Measurements from ENCODE around the gene MPL.

MPL gene

GRCh38 chr1:43337588-43337987 lies at the start of gene MPL:
Gene MPL, plus strand, starts transcription at chr1:43337818. Its CDS starts 31 bp downstream, at chr1:43337849.
- no peak for DNase-seq

- DNase-seq = no peak
Measured at GRCh38 chr1:43288058-43288784, 49.4 kb upstream of the MPL start.

GRCh38 chr1:43288785-43289706 lies 48.6 kb upstream of the MPL start:
- no peak for DNase-seq

- no peak for DNase-seq
Measured at GRCh38 chr1:43292216-43292615, 45.4 kb upstream of the MPL start.

GRCh38 chr1:43292679-43293078 lies 44.9 kb upstream of the MPL start:
- no peak for DNase-seq

GRCh38 chr1:43293176-43293575 lies 44.4 kb upstream of the MPL start:
- DNase-seq = no peak

- peak; percentile 17 for DNase-seq
Measured at GRCh38 chr1:43293896-43294760, 43.5 kb upstream of the MPL start.

- DNase-seq = no peak
Measured at GRCh38 chr1:43294761-43295160, 42.9 kb upstream of the MPL start.

GRCh38 chr1:43296207-43296606 lies 41.4 kb upstream of the MPL start:
- no peak for DNase-seq

- no peak for DNase-seq
Measured at GRCh38 chr1:43298055-43298454, 39.6 kb upstream of the MPL start.

- DNase-seq = no peak
Measured at GRCh38 chr1:43299101-43299500, 38.5 kb upstream of the MPL start.

- DNase-seq = no peak
Measured at GRCh38 chr1:43300378-43301094, 37.1 kb upstream of the MPL start, which contains the start of gene TIE1. Gene TIE1, plus strand, starts transcription at chr1:43300982. Its CDS starts 90 bp downstream, at chr1:43301072.

GRCh38 chr1:43302201-43302600 lies 35.4 kb upstream of the MPL start:
- DNase-seq = no peak

- no peak for DNase-seq
Measured at GRCh38 chr1:43302721-43303470, 34.7 kb upstream of the MPL start.

GRCh38 chr1:43303471-43304313 lies 33.9 kb upstream of the MPL start:
- no peak for DNase-seq

GRCh38 chr1:43304314-43304681 lies 33.3 kb upstream of the MPL start:
- no peak for DNase-seq

GRCh38 chr1:43304771-43305300 lies 32.8 kb upstream of the MPL start:
- no peak for DNase-seq

GRCh38 chr1:43305461-43305860 lies 32.2 kb upstream of the MPL start:
- DNase-seq = no peak

- DNase-seq = no peak
Measured at GRCh38 chr1:43305926-43306687, 31.5 kb upstream of the MPL start.
